H1 (cell line): Measurements from ENCODE around the gene METTL21C. TPM values are rescaled to one million over a fixed set of nuclear protein-coding genes. Genes with fewer than 3 reads are reported as not detected.

Experiments used
- CTCF ChIA-PET: fragments of 300-600 bp; sonication (Branson Sonifier 250); formaldehyde crosslinking; loops from one replicate; lab custom pipeline; 2021; ENCODE audit not compliant: partially characterized antibody; lab: Charles Lee
- POLR2A ChIA-PET: fragments of 300-600 bp; sonication (Branson Sonifier 250); formaldehyde crosslinking; loops from one replicate; lab custom pipeline; 2021; ENCODE audit warnings: inconsistent platforms; ENCODE audit not compliant: partially characterized antibody; lab: Charles Lee
- DNase-seq, 2 experiments: peaks; one replicate each; pipeline versions ENCODE4 v3.0.0 to v3.0.0-alpha.2; 2010 to 2022; ENCODE audit warnings: low spot score in 2 of 2, low read depth in 1 of 2, mixed read lengths in 1 of 2
- FAIRE-seq: peaks from 2 replicates; lab custom pipeline; 2011; peaks lifted over from hg19 to GRCh38; lab: Jason Lieb, UNC
- H2AFZ ChIP-seq: 2 replicates; pipeline ENCODE4 v1.8.1; 2012; ENCODE audit warnings: low read length, inconsistent platforms
- H2AK5ac ChIP-seq: 2 replicates; pipeline ENCODE4 v1.6.1; 2013; ENCODE audit warnings: low read depth, low read length
- H2BK120ac ChIP-seq: replicated peaks from 2 replicates; pipeline ENCODE3; 2013; ENCODE audit warnings: low read depth, low read length, inconsistent platforms
- H2BK12ac ChIP-seq: 2 replicates; pipeline ENCODE4 v1.6.1; 2013; ENCODE audit warnings: low read depth, low read length
- H2BK15ac ChIP-seq: 2 replicates; pipeline ENCODE4 v1.6.1; 2013; ENCODE audit warnings: low read length
- H2BK20ac ChIP-seq: 2 replicates; pipeline ENCODE4 v1.6.1; 2013; ENCODE audit warnings: low read length
- H2BK5ac ChIP-seq: 2 replicates; pipeline ENCODE4 v1.6.1; 2013; ENCODE audit warnings: low read depth, low read length
- H3K14ac ChIP-seq: 2 replicates; pipeline ENCODE4 v1.6.1; 2013; ENCODE audit warnings: inconsistent platforms; ENCODE audit not compliant: insufficient read length
- H3K18ac ChIP-seq: 2 replicates; pipeline ENCODE4 v1.6.1; 2013; ENCODE audit warnings: low read length; ENCODE audit errors: extremely low read depth
- H3K23ac ChIP-seq: 2 replicates; pipeline ENCODE4 v1.6.1; 2013; ENCODE audit warnings: inconsistent platforms; ENCODE audit not compliant: insufficient read length
- H3K23me2 ChIP-seq: 2 replicates; pipeline ENCODE4 v1.6.1; 2013; ENCODE audit warnings: low read depth, low read length
- H3K27ac ChIP-seq: 2 replicates; pipeline ENCODE4 v1.6.1; 2011; ENCODE audit warnings: low read depth, low read length, inconsistent platforms
- H3K27me3 ChIP-seq, 4 experiments: replicated peaks in 1 of 4; 1 replicate in 1 of 4; 2 replicates in 3 of 4; pipeline versions ENCODE4 v1.6.1 to v1.8.1; 2011 to 2013; ENCODE audit warnings: low read length in 3 of 4, mild to moderate bottlenecking in 3 of 4, inconsistent platforms in 2 of 4, mixed read lengths in 2 of 4, moderate library complexity in 1 of 4; ENCODE audit not compliant: control insufficient read depth in 3 of 4, insufficient read depth in 3 of 4; ENCODE audit errors: extremely low read depth in 1 of 4
- H3K36me3 ChIP-seq, 4 experiments: 2 replicates each; pipeline versions ENCODE4 v1.6.1 to v1.8.1; 2011 to 2013; ENCODE audit warnings: mild to moderate bottlenecking in 4 of 4, low read length in 3 of 4, moderate library complexity in 2 of 4, control low read depth in 1 of 4, inconsistent platforms in 1 of 4; ENCODE audit not compliant: insufficient read depth in 4 of 4, control insufficient read depth in 2 of 4
- H3K4ac ChIP-seq: replicated peaks from 2 replicates; pipeline ENCODE3; 2013; ENCODE audit warnings: low read length, low read depth, mixed read lengths, inconsistent platforms; ENCODE audit not compliant: insufficient read length
- H3K4me1 ChIP-seq, 4 experiments: replicated peaks in 1 of 4; 1 replicate in 1 of 4; 2 replicates in 3 of 4; pipeline versions ENCODE4 v1.6.1 to v1.8.1; 2011 to 2013; ENCODE audit warnings: low read length in 3 of 4, inconsistent platforms in 2 of 4, mixed read lengths in 1 of 4; ENCODE audit not compliant: insufficient read depth in 4 of 4, control insufficient read depth in 3 of 4
- H3K4me2 ChIP-seq, 2 experiments: 2 replicates each; pipeline versions ENCODE4 v1.6.1 to v1.8.1; 2011 to 2013; ENCODE audit warnings: low read depth in 2 of 2, low read length in 2 of 2, control low read depth in 1 of 2, inconsistent platforms in 1 of 2, mild to moderate bottlenecking in 1 of 2; ENCODE audit not compliant: insufficient read depth in 1 of 2
- H3K4me3 ChIP-seq, 4 experiments: fragments of 200-600, 300-600 bp in 1 of 4; sonication (generic), shearing (Covaris generic), sonication (Bioruptor Twin) in 1 of 4; 2 replicates each; pipeline versions ENCODE4 v1.5.1 to v1.8.1; 2011 to 2016; ENCODE audit warnings: low read length in 4 of 4, low read depth in 3 of 4, control low read depth in 2 of 4, inconsistent platforms in 2 of 4, mild to moderate bottlenecking in 2 of 4, mixed read lengths in 1 of 4, moderate library complexity in 1 of 4; ENCODE audit not compliant: insufficient read depth in 2 of 4; ENCODE audit errors: extremely low read depth in 1 of 4
- H3K56ac ChIP-seq: replicated peaks from 2 replicates; pipeline ENCODE3; 2013; ENCODE audit warnings: low read depth, mild to moderate bottlenecking, mixed read lengths, low read length, inconsistent platforms; ENCODE audit not compliant: insufficient read length
- H3K79me1 ChIP-seq: 2 replicates; pipeline ENCODE4 v1.6.1; 2013; ENCODE audit warnings: low read depth, low read length, control low read depth
- H3K79me2 ChIP-seq, 2 experiments: 2 replicates each; pipeline versions ENCODE4 v1.6.1 to v1.8.1; 2012 to 2013; ENCODE audit warnings: low read length in 2 of 2, mild to moderate bottlenecking in 2 of 2, inconsistent platforms in 1 of 2; ENCODE audit not compliant: insufficient read depth in 2 of 2, control insufficient read depth in 1 of 2
- H3K9ac ChIP-seq, 4 experiments: replicated peaks in 1 of 4; 1 replicate in 1 of 4; 2 replicates in 3 of 4; pipeline versions ENCODE4 v1.6.1 to v1.8.1; 2011 to 2013; ENCODE audit warnings: low read depth in 3 of 4, low read length in 3 of 4, control low read depth in 2 of 4, mild to moderate bottlenecking in 2 of 4, moderate library complexity in 2 of 4, inconsistent platforms in 1 of 4; ENCODE audit errors: extremely low read depth in 1 of 4
- H3K9me3 ChIP-seq, 2 experiments: 2 replicates each; pipeline versions ENCODE4 v1.6.1 to v1.8.1; 2012 to 2013; ENCODE audit warnings: mild to moderate bottlenecking in 2 of 2, moderate library complexity in 2 of 2, control low read depth in 1 of 2, inconsistent platforms in 1 of 2, low read depth in 1 of 2, low read length in 1 of 2, mixed read lengths in 1 of 2; ENCODE audit not compliant: insufficient read depth in 2 of 2
- H4K20me1 ChIP-seq, 2 experiments: replicated peaks in 1 of 2; 2 replicates each; pipeline versions ENCODE3 to v1.8.1; 2011 to 2013; ENCODE audit warnings: inconsistent platforms in 2 of 2, low read length in 2 of 2, mild to moderate bottlenecking in 1 of 2; ENCODE audit not compliant: insufficient read depth in 2 of 2, control insufficient read depth in 1 of 2
- H4K5ac ChIP-seq: 2 replicates; pipeline ENCODE4 v1.6.1; 2013; ENCODE audit warnings: low read length, low read depth, mixed read lengths, inconsistent platforms; ENCODE audit not compliant: insufficient read length
- H4K8ac ChIP-seq: 2 replicates; pipeline ENCODE4 v1.8.0; 2013; ENCODE audit warnings: mild to moderate bottlenecking, moderate library complexity, low read length, inconsistent platforms; ENCODE audit not compliant: insufficient read depth; ENCODE audit errors: extremely low read depth
- H4K91ac ChIP-seq: replicated peaks from 2 replicates; pipeline ENCODE3; 2013; ENCODE audit warnings: low read length, mixed read lengths, inconsistent platforms; ENCODE audit not compliant: insufficient read length
- NRF1 ChIP-seq: IDR thresholded peaks from 2 replicates; pipeline ENCODE4 v1.6.1; 2011; ENCODE audit warnings: mild to moderate bottlenecking, low read depth, low read length, improper control_type of control experiment
- SUZ12 ChIP-seq: fragments of 200-600 bp; sonication (generic); IDR thresholded peaks from 2 replicates; pipeline ENCODE4 v1.6.1; 2012; ENCODE audit warnings: mild to moderate bottlenecking, inconsistent platforms, low read length, moderate library complexity, mixed read lengths
- ZNF274 ChIP-seq: IDR thresholded peaks from 2 replicates; pipeline ENCODE4 v1.7.0; 2012; ENCODE audit warnings: low read length, borderline replicate concordance; ENCODE audit errors: extremely low read depth
- polyA plus RNA-seq, 7 experiments: library from polyadenylated mRNA; depleted of rRNA in 3 of 7; stranded (reverse) in 5 of 7; unstranded in 2 of 7; fragments of >200 nt in 5 of 7; fragments of 200-250 nt in 2 of 7; gene quantifications; 1 replicate in 5 of 7; 2 replicates in 1 of 7; 4 replicates in 1 of 7; pipeline versions ENCODE4 v1.2.1 to v1.2.3, GENCODE V29; 2011 to 2013; ENCODE audit warnings: missing spikeins in 2 of 7, mixed read lengths in 2 of 7
- total RNA-seq: library from RNA; stranded (reverse); fragmentation: NEBNext Ultra II Directional; extraction: Animal tissue kit (Norgen Biotek cat#: 25700); gene quantifications from 2 replicates; pipeline ENCODE4 v1.2.1, GENCODE V29; 2021

The METTL21C gene
- total and polyA plus RNA-seq, 2 of the 8 experiments (the other 6 are each of a cell fraction or from before 2014, with no cell fraction given): not detected

DNA sequence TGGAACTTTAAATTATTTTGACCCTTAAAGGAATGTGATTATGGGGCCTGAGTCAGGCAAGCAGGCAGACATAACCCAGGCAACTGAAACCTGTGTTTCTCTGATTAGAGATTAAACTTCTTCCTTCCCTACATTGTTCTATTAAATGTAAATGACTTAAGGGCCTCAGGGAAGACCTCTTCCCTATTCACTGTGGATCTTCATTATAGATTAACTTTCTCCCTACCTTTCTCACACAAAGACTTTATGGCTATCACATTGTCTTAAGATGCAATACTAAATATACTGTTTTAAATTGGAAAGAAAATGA lies 8.8 kb upstream of the METTL21C start:
- POLR2A ChIA-PET: no interaction called here
- no peak overlapping the region for H2AFZ ChIP-seq

More for the DNA sequence above, 8.8 kb upstream of the METTL21C start:
- Histone ChIP-seq H3K9me3 (peaks cover 0 to 2% of the 10 kb centered on the region in 2 experiments; a peak in 1 of 4 replicates), H4K8ac (no peak overlapping the region), H3K56ac (no peak overlapping the region), H2BK12ac (no peak overlapping the region), H2BK15ac (no peak overlapping the region), H3K36me3 (no peaks in the 10 kb centered on the region), H3K27ac (no peak overlapping the region), H3K4ac (no peak overlapping the region), H4K91ac (no peak overlapping the region), H2BK120ac (no peak overlapping the region), H3K9ac (no peak overlapping the region), H3K79me2 (no peaks in the 10 kb centered on the region), H3K4me2 (no peak overlapping the region), H3K14ac (no peak overlapping the region), H2BK20ac (no peak overlapping the region), H3K27me3 (no peaks in the 10 kb centered on the region), H3K4me1 (peaks cover 0 to 4% (median 0%) of the 10 kb centered on the region in 4 experiments; a peak in 1 of 7 replicates), H4K5ac (no peak overlapping the region), H3K18ac (no peak overlapping the region), H4K20me1 (no peaks in the 10 kb centered on the region), H2BK5ac (no peak overlapping the region), H3K4me3 (no peak overlapping the region), H3K79me1 (no peaks in the 10 kb centered on the region), H2AK5ac (no peak overlapping the region), H3K23ac (no peak overlapping the region), H3K23me2 (no peaks in the 10 kb centered on the region)
- TF ChIP-seq ZNF274 (no peak), NRF1 (no peak), SUZ12 (no peak)
- CTCF ChIA-PET: interaction anchor here (0.7 to 1.4 kb wide), 2 partner anchors 147 to 167 kb away, joined by 3 to 4 read pairs; no protein-coding TSS in a partner anchor
- DNase-seq: no peak
- no peak for FAIRE-seq
